Measurements from ENCODE around the gene COBLL1. TPM values are rescaled to one million over a fixed set of nuclear protein-coding genes. Genes with fewer than 3 reads are reported as not detected.
"Not testable (repeated sequence)": the region's sequence is repeated elsewhere in the genome, so short reads cannot be mapped to it uniquely, and the experiment has no call there.

The COBLL1 gene
- total and polyA plus RNA-seq, 4 donors = 12.6 to 31.3 (median 20.6) TPM

- WGBS (ENCODE audit: insufficient coverage) = 95% methylated on average over 2 of the region's 4 CpGs
- H3K27me3 ChIP-seq (ENCODE audit: control insufficient read depth, insufficient read depth, low read length) = no peaks in the 10 kb centered on the region
- no peaks in the 10 kb centered on the region for H3K9me3 ChIP-seq (ENCODE audit: control insufficient read depth, insufficient read depth, low read length)
- DNase-seq (ENCODE audit: low read depth in 4 of 6, low spot score in 6 of 6) = no peak
- no peaks in the 10 kb centered on the region for H3K4me1 ChIP-seq (ENCODE audit: control insufficient read depth, insufficient read depth, low read length)
- no peak overlapping the region for H3K4me3 ChIP-seq (ENCODE audit: low read depth, low read length)
- H3K36me3 ChIP-seq (ENCODE audit: control insufficient read depth, insufficient read depth, low read length) = no peaks in the 10 kb centered on the region
- H3K27ac ChIP-seq (ENCODE audit: low read depth, low read length) = no peak overlapping the region
Measured at GRCh38 chr2:164877169-164877568, 35.5 kb upstream of the COBLL1 start.

GRCh38 chr2:164875334-164876205 is 33.9 kb upstream of the COBLL1 start:
- Histone ChIP-seq H3K9me3 (ENCODE audit: control insufficient read depth, insufficient read depth, low read length) (no peaks in the 10 kb centered on the region), H3K4me1 (ENCODE audit: control insufficient read depth, insufficient read depth, low read length) (no peaks in the 10 kb centered on the region), H3K4me3 (ENCODE audit: low read depth, low read length) (no peak overlapping the region), H3K36me3 (ENCODE audit: control insufficient read depth, insufficient read depth, low read length) (no peaks in the 10 kb centered on the region), H3K27ac (ENCODE audit: low read depth, low read length) (no peak overlapping the region), H3K27me3 (ENCODE audit: control insufficient read depth, insufficient read depth, low read length) (no peaks in the 10 kb centered on the region)
- DNase-seq (ENCODE audit: low read depth in 4 of 6, low spot score in 6 of 6) = no peak
- WGBS (ENCODE audit: insufficient coverage) = 100% methylated on average over 7 of the region's 10 CpGs

- DNase-seq (ENCODE audit: low read depth in 4 of 6, low spot score in 6 of 6) = no peak
- Histone ChIP-seq H3K36me3 (ENCODE audit: control insufficient read depth, insufficient read depth, low read length) (no peaks in the 10 kb centered on the region), H3K4me3 (ENCODE audit: low read depth, low read length) (no peak overlapping the region), H3K9me3 (ENCODE audit: control insufficient read depth, insufficient read depth, low read length) (no peaks in the 10 kb centered on the region), H3K4me1 (ENCODE audit: control insufficient read depth, insufficient read depth, low read length) (no peaks in the 10 kb centered on the region), H3K27me3 (ENCODE audit: control insufficient read depth, insufficient read depth, low read length) (no peaks in the 10 kb centered on the region), H3K27ac (ENCODE audit: low read depth, low read length) (no peak overlapping the region)
- WGBS (ENCODE audit: insufficient coverage) = 67% methylated on average over 4 of the region's 9 CpGs
Measured at GRCh38 chr2:164873210-164873908, 31.7 kb upstream of the COBLL1 start.

- H3K4me1 ChIP-seq (ENCODE audit: control insufficient read depth, insufficient read depth, low read length) = no peaks in the 10 kb centered on the region
- H3K27ac ChIP-seq (ENCODE audit: low read depth, low read length) = no peak overlapping the region
- DNase-seq (ENCODE audit: low read depth in 4 of 6, low spot score in 6 of 6) = no peak
- no peak overlapping the region for H3K4me3 ChIP-seq (ENCODE audit: low read depth, low read length)
- no peaks in the 10 kb centered on the region for H3K36me3 ChIP-seq (ENCODE audit: control insufficient read depth, insufficient read depth, low read length)
- no peaks in the 10 kb centered on the region for H3K9me3 ChIP-seq (ENCODE audit: control insufficient read depth, insufficient read depth, low read length)
- H3K27me3 ChIP-seq (ENCODE audit: control insufficient read depth, insufficient read depth, low read length) = no peaks in the 10 kb centered on the region
- no CpG with 5 or more reads among the region's 2 CpGs for WGBS (ENCODE audit: insufficient coverage)
Measured at GRCh38 chr2:164871404-164871803, 29.8 kb upstream of the COBLL1 start.

GRCh38 chr2:164869420-164869772 is 27.8 kb upstream of the COBLL1 start:
- no peaks in the 10 kb centered on the region for H3K9me3 ChIP-seq (ENCODE audit: control insufficient read depth, insufficient read depth, low read length)
- H3K27me3 ChIP-seq (ENCODE audit: control insufficient read depth, insufficient read depth, low read length) = no peaks in the 10 kb centered on the region
- H3K4me3 ChIP-seq (ENCODE audit: low read depth, low read length) = no peak overlapping the region
- H3K27ac ChIP-seq (ENCODE audit: low read depth, low read length) = no peak overlapping the region
- no peak for DNase-seq (ENCODE audit: low read depth in 4 of 6, low spot score in 6 of 6)
- H3K36me3 ChIP-seq (ENCODE audit: control insufficient read depth, insufficient read depth, low read length) = no peaks in the 10 kb centered on the region
- no peaks in the 10 kb centered on the region for H3K4me1 ChIP-seq (ENCODE audit: control insufficient read depth, insufficient read depth, low read length)

GRCh38 chr2:164868563-164869419 is 27.2 kb upstream of the COBLL1 start:
- H3K36me3 ChIP-seq (ENCODE audit: control insufficient read depth, insufficient read depth, low read length) = no peaks in the 10 kb centered on the region
- no peaks in the 10 kb centered on the region for H3K9me3 ChIP-seq (ENCODE audit: control insufficient read depth, insufficient read depth, low read length)
- H3K4me1 ChIP-seq (ENCODE audit: control insufficient read depth, insufficient read depth, low read length) = no peaks in the 10 kb centered on the region
- H3K27me3 ChIP-seq (ENCODE audit: control insufficient read depth, insufficient read depth, low read length) = no peaks in the 10 kb centered on the region
- H3K4me3 ChIP-seq (ENCODE audit: low read depth, low read length) = no peak overlapping the region
- no peak overlapping the region for H3K27ac ChIP-seq (ENCODE audit: low read depth, low read length)
- DNase-seq (ENCODE audit: low read depth in 4 of 6, low spot score in 6 of 6) = peak in 2 of 6 donors; percentile 55 to 67
- 81% methylated on average over 2 of the region's 5 CpGs for WGBS (ENCODE audit: insufficient coverage)

- DNase-seq (ENCODE audit: low read depth in 4 of 6, low spot score in 6 of 6) = no peak
- Histone ChIP-seq H3K27ac (ENCODE audit: low read depth, low read length) (no peak overlapping the region), H3K4me3 (ENCODE audit: low read depth, low read length) (no peak overlapping the region), H3K27me3 (ENCODE audit: control insufficient read depth, insufficient read depth, low read length) (no peaks in the 10 kb centered on the region), H3K4me1 (ENCODE audit: control insufficient read depth, insufficient read depth, low read length) (no peaks in the 10 kb centered on the region), H3K9me3 (ENCODE audit: control insufficient read depth, insufficient read depth, low read length) (no peaks in the 10 kb centered on the region), H3K36me3 (ENCODE audit: control insufficient read depth, insufficient read depth, low read length) (no peaks in the 10 kb centered on the region)
- WGBS (ENCODE audit: insufficient coverage) = no CpG with 5 or more reads among the region's 3 CpGs
Measured at GRCh38 chr2:164867779-164868397, 26.3 kb upstream of the COBLL1 start.

GRCh38 chr2:164866381-164866780 is 24.8 kb upstream of the COBLL1 start:
- not testable (repeated sequence) for H3K4me3 ChIP-seq (ENCODE audit: low read depth, low read length); H3K27me3 ChIP-seq (ENCODE audit: control insufficient read depth, insufficient read depth, low read length); DNase-seq (ENCODE audit: low read depth in 4 of 6, low spot score in 6 of 6); H3K4me1 ChIP-seq (ENCODE audit: control insufficient read depth, insufficient read depth, low read length); H3K36me3 ChIP-seq (ENCODE audit: control insufficient read depth, insufficient read depth, low read length); H3K9me3 ChIP-seq (ENCODE audit: control insufficient read depth, insufficient read depth, low read length); H3K27ac ChIP-seq (ENCODE audit: low read depth, low read length)
- WGBS (ENCODE audit: insufficient coverage) = no CpG with 5 or more reads among the region's 1 CpG

- Histone ChIP-seq H3K4me1 (ENCODE audit: control insufficient read depth, insufficient read depth, low read length) (no peaks in the 10 kb centered on the region), H3K36me3 (ENCODE audit: control insufficient read depth, insufficient read depth, low read length) (no peaks in the 10 kb centered on the region), H3K27ac (ENCODE audit: low read depth, low read length) (no peak overlapping the region), H3K9me3 (ENCODE audit: control insufficient read depth, insufficient read depth, low read length) (no peaks in the 10 kb centered on the region), H3K4me3 (ENCODE audit: low read depth, low read length) (no peak overlapping the region), H3K27me3 (ENCODE audit: control insufficient read depth, insufficient read depth, low read length) (no peaks in the 10 kb centered on the region)
- DNase-seq (ENCODE audit: low read depth in 4 of 6, low spot score in 6 of 6) = no peak
Measured at GRCh38 chr2:164860694-164861042, 19.0 kb upstream of the COBLL1 start.

Measured in spinal cord (tissue), 10 donors.